ENCODE results near the gene NAALADL1. TPM values are rescaled to one million over a fixed set of nuclear protein-coding genes. Genes with fewer than 3 reads are reported as not detected.

NAALADL1 gene
- polyA plus RNA-seq (2011; rRNA removed) (9.4 and 12.0 TPM in 2 replicates), polyA minus RNA-seq (2011; rRNA and poly(A)+ RNA removed) (3.6 and 7.7 TPM in 2 replicates)

DNA sequence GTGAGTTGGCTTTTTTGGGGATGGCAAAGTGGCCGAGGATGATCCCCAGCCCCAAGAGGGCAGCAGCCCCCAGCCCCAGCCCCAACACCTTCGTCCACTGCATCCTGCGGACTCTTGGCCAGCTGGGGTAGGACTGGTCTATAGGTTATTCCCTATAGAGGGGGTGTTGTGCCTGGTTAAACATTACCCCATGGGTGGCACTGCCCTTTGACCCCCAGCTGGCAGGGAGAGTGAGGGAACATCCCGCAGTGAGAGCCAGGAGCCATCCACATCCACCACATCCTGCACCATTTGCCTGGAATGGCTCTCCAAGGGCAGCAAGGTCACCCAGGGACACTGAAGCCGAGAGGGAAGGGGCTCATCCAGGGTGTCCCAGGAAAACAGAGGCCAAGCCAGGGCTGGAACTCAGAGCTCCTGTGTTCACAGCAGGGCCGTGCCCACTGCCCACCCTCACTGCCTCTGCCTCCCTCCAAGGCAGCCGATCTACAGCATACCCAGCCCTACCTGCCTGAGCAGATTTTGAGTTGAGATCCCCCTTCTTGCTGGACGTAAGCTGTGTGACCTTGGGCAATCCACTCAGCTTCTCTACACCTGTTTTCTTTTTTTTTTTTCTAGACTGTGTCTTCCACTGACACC is at the start of gene NAALADL1:
Gene NAALADL1, minus strand, starts transcription at position 135 of the 636 bp plus-strand sequence. Its CDS starts 32 bp downstream, at position 103.
- H3K4me3 ChIP-seq (ENCODE audit: low read depth, low read length), result no peak within 1 kb of the TSS
- H3K27me3 ChIP-seq (ENCODE audit: control insufficient read depth, insufficient read depth, low read length), result peaks cover 7% of the 10 kb centered on the region
- POLR2A ChIA-PET, result no interaction called here
- TF ChIP-seq, protein P1, sequence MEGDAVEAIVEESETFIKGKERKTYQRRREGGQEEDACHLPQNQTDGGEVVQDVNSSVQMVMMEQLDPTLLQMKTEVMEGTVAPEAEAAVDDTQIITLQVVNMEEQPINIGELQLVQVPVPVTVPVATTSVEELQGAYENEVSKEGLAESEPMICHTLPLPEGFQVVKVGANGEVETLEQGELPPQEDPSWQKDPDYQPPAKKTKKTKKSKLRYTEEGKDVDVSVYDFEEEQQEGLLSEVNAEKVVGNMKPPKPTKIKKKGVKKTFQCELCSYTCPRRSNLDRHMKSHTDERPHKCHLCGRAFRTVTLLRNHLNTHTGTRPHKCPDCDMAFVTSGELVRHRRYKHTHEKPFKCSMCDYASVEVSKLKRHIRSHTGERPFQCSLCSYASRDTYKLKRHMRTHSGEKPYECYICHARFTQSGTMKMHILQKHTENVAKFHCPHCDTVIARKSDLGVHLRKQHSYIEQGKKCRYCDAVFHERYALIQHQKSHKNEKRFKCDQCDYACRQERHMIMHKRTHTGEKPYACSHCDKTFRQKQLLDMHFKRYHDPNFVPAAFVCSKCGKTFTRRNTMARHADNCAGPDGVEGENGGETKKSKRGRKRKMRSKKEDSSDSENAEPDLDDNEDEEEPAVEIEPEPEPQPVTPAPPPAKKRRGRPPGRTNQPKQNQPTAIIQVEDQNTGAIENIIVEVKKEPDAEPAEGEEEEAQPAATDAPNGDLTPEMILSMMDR (IDR thresholded peaks at IDR 0.05; ENCODE audit: low read depth, low read length), result no peak
- no peaks in the 10 kb centered on the region; the same call in 1 of the 2 replicates for H3K9me3 ChIP-seq (ENCODE audit: control insufficient read depth, insufficient read depth, low read length)
- CTCF ChIA-PET, result interaction anchor here (0.7 kb wide), 1 partner anchor 19 kb away, joined by 3 read pairs; no protein-coding TSS in a partner anchor
- no peak for DNase-seq (ENCODE audit: low read depth, low spot score)
- no peak within 1 kb of the TSS for H3K27ac ChIP-seq (ENCODE audit: low read depth, low read length)

DNA sequence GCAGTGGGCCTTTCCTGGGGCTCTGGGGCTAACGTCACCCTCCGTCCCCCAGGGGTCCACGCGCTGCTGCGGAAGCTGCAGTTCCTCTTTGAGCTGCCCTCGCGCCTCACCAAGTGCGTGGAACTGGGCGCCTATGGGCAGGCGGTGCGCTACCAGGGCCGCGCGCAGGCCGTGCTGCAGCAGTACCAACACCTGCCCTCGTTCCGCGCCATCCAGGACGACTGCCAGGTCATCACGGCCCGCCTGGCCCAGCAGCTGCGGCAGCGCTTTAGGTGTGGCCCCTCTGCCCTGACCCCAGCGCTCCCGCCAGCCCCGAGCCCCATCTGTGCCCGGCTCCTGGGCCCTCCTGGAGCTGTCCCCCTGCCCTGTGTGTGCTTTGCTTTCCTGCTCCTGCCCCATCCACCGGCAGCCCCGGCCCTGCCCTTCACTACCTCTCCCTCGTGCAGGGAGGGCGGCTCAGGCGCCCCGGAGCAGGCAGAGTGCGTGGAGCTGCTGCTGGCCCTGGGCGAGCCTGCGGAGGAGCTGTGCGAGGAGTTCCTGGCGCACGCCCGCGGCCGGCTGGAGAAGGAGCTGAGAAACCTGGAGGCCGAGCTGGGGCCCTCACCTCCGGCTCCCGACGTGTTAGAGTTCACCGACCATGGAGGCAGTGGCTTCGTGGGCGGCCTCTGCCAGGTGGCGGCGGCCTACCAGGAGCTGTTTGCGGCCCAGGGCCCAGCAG is 49.6 kb upstream of the NAALADL1 start:
- no peaks in the 10 kb centered on the region; the same call in 1 of the 2 replicates for H3K9me3 ChIP-seq (ENCODE audit: control insufficient read depth, insufficient read depth, low read length)
- TF ChIP-seq, protein P1 (IDR thresholded peaks at IDR 0.05; ENCODE audit: low read depth, low read length), result no peak
- H3K4me3 ChIP-seq (ENCODE audit: low read depth, low read length), result no peak overlapping the region
- ChIA-PET CTCF (interaction anchor here (5.2 kb wide), 1 partner anchor 9 kb away, joined by 48 read pairs; no protein-coding TSS in a partner anchor), POLR2A (no interaction called here)
- no peak for DNase-seq (ENCODE audit: low read depth, low spot score)
- H3K27me3 ChIP-seq (ENCODE audit: control insufficient read depth, insufficient read depth, low read length), result no peaks in the 10 kb centered on the region
- no peak overlapping the region for H3K27ac ChIP-seq (ENCODE audit: low read depth, low read length)

DNA sequence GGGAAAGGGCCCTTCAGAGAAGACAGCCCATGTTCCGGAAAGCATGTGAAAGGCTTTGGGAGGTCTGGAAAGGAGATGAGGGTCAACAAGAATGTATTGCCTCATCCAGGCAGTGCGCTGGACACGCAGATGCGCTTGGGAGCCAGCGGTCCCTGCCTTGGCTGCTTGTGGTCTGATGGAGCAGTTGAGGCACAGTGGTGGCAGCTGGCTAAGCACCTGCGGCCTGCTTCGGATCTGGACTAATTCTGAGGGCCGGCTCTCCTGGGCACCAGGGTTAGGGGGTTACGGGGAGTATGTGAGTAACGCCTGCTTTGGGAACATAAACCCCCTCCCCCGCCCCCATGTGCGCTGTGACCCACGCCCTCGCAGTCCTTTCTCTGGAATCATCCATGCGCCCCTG is 48.7 kb upstream of the NAALADL1 start:
- ChIA-PET POLR2A (no interaction called here), CTCF (interaction anchor here (5.2 kb wide), 1 partner anchor 8 kb away, joined by 48 read pairs; no protein-coding TSS in a partner anchor)
- H3K27ac ChIP-seq (ENCODE audit: low read depth, low read length), result no peak overlapping the region
- no peaks in the 10 kb centered on the region for H3K27me3 ChIP-seq (ENCODE audit: control insufficient read depth, insufficient read depth, low read length)
- no peak for DNase-seq (ENCODE audit: low read depth, low spot score)
- H3K4me3 ChIP-seq (ENCODE audit: low read depth, low read length), result no peak overlapping the region
- TF ChIP-seq, protein P1 (IDR thresholded peaks at IDR 0.05; ENCODE audit: low read depth, low read length), result no peak
- H3K9me3 ChIP-seq (ENCODE audit: control insufficient read depth, insufficient read depth, low read length), result no peaks in the 10 kb centered on the region; the same call in 1 of the 2 replicates

- H3K27ac ChIP-seq (ENCODE audit: low read depth, low read length), result no peak overlapping the region
- no peaks in the 10 kb centered on the region for H3K27me3 ChIP-seq (ENCODE audit: control insufficient read depth, insufficient read depth, low read length)
- no peaks in the 10 kb centered on the region; the same call in 1 of the 2 replicates for H3K9me3 ChIP-seq (ENCODE audit: control insufficient read depth, insufficient read depth, low read length)
- H3K4me3 ChIP-seq (ENCODE audit: low read depth, low read length), result no peak overlapping the region
- DNase-seq (ENCODE audit: low read depth, low spot score), result no peak
- ChIA-PET POLR2A (no interaction called here), CTCF (no interaction called here)
- TF ChIP-seq, protein P1 (IDR thresholded peaks at IDR 0.05; ENCODE audit: low read depth, low read length), result no peak
These were observed 46.3 kb upstream of the NAALADL1 start for GRCh38 chr11:65104628-65105027.

GRCh38 chr11:65103476-65103875 is 45.1 kb upstream of the NAALADL1 start:
- H3K27me3 ChIP-seq (ENCODE audit: control insufficient read depth, insufficient read depth, low read length), result no peaks in the 10 kb centered on the region
- DNase-seq (ENCODE audit: low read depth, low spot score), result no peak
- POLR2A ChIA-PET, result no interaction called here
- CTCF ChIA-PET, result interaction anchor here (0.6 to 2.5 kb wide), 2 partner anchors 8 to 258 kb away, joined by 4 to 15 read pairs; partner anchors contain the start of gene TM7SF2
- H3K27ac ChIP-seq (ENCODE audit: low read depth, low read length), result no peak overlapping the region
- no peak overlapping the region for H3K4me3 ChIP-seq (ENCODE audit: low read depth, low read length)
- no peaks in the 10 kb centered on the region; the same call in 1 of the 2 replicates for H3K9me3 ChIP-seq (ENCODE audit: control insufficient read depth, insufficient read depth, low read length)
- TF ChIP-seq, protein P1 (IDR thresholded peaks at IDR 0.05; ENCODE audit: low read depth, low read length), result no peak

All from AG04450 (cell line).